ENCODE results near the gene AGTPBP1.
A peak's percentile ranks its signal among the peaks of the same experiment; 100 is the strongest.

The AGTPBP1 gene

DNA sequence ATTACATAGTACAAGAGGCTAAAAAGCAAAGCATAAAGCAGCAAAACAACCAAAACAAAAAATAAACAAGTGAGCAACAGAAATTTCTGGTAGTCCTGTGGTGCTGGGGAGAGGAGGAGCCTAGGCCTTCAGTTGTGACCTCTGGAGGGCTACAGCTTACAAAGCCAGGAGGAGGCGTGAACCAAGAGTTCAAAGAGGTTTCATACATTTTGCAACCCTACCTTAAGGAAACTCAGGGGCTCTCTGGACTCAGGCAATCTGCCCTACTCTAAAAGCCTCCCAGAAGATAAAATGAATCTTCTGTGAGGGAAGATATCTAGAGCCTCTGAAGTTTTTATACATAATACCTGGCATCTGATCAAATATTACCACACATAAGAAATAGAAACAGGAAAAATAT lies 187.4 kb downstream of the AGTPBP1 start:
- Mint-ChIP-seq H3K9me3 (no peaks in the 10 kb centered on the region), H3K36me3 (no peaks in the 10 kb centered on the region), H3K4me1 (peaks cover 7% of the 10 kb centered on the region), H3K4me3 (no peak overlapping the region), H3K27ac (peak overlapping the region; percentile 48)
- no peak for ATAC-seq
- DNase-seq (ENCODE audit: low spot score in 2 of 2), result no peak

DNA sequence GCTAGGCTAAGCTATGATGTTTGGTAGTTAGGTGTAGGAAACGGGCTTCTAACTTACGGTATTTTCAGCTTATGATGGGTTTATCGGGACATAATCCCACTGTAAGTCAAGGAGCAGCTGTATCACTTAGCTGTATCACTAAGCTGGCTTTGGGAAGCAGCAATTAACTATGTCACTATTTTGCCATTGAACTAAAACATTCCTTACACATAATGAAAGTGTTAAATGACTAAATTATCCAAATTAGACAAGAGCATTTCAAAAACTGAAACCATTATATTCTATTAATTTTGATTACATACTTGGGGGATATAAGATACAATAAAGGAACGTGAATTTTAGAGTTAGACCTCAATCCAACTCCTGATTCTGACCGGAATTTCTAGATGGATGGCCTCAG lies 188.3 kb downstream of the AGTPBP1 start:
- DNase-seq (ENCODE audit: low spot score in 2 of 2) (no peak), ATAC-seq (peak; percentile 31)
- Mint-ChIP-seq H3K27ac (no peak overlapping the region), H3K4me3 (no peak overlapping the region), H3K9me3 (no peaks in the 10 kb centered on the region), H3K36me3 (no peaks in the 10 kb centered on the region), H3K4me1 (peaks cover 7% of the 10 kb centered on the region)

DNA sequence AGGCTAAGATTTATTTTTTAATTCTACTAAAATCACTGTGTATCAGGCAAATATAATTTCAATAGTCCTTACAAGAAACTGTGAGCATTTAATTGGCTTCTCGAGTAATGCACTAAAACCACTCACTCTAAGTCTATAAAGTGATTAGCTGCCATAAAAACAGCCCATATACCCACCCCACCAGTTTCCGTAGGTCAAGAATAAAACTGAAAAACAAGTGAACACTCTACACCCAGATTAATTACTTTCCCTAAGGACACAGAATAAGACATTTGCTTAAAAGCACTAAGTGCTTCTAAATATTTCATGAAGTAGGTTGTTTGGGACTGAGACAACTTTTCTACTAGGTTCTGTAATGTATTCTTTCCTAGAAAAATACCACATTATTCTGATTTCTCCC lies 194.2 kb downstream of the AGTPBP1 start:
- Mint-ChIP-seq H3K9me3 (no peaks in the 10 kb centered on the region), H3K27ac (no peak overlapping the region), H3K4me1 (no peaks in the 10 kb centered on the region), H3K4me3 (no peak overlapping the region), H3K36me3 (peaks cover 10% of the 10 kb centered on the region)
- no peak for ATAC-seq
- no peak for DNase-seq (ENCODE audit: low spot score in 2 of 2)

DNA sequence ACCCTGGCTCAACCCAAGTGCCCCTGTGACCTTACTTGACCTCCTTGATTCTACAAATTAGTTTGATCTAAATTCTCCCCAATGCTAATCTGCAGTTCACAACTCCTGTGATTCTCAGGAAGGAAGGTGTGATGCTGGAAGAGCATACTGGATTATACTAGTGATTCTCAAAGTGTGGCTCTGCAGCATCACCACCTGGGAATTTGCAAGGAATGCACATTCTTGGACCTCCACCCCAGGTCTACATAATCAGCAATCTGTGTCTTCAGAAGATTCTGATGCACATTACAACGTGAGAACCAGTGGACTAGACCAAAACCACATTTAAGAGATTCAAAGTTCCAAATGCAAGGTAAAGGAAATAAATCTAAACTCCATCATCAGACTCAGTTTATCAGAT lies 198.6 kb downstream of the AGTPBP1 start:
- peaks cover 10% of the 10 kb centered on the region for H3K36me3 Mint-ChIP-seq
- no peak overlapping the region for H3K27ac Mint-ChIP-seq
- DNase-seq (ENCODE audit: low spot score in 2 of 2) (no peak), ATAC-seq (no peak)
- no peaks in the 10 kb centered on the region for H3K4me1 Mint-ChIP-seq
- no peaks in the 10 kb centered on the region for H3K9me3 Mint-ChIP-seq
- no peak overlapping the region for H3K4me3 Mint-ChIP-seq

DNA sequence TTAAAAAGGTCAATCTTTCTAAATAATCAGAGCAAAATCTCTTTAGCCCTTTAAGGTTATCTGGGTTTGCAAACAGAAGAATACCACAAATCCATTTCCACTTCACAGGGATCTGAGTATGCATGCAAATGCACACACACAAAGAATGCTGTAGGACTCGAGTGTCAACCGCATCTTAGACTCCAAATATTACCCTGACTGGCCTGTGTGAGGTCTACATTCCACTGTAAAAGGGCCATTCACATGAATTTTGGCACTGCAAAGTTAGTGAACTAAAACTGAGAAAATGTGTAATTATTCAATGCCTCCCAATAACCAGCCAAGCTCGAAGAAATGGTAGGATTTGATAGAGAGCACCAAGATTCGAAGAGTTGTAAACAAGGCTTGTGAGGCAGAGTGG lies 199.9 kb downstream of the AGTPBP1 start:
- Mint-ChIP-seq H3K27ac (no peak overlapping the region), H3K36me3 (peaks cover 7% of the 10 kb centered on the region), H3K9me3 (no peaks in the 10 kb centered on the region), H3K4me1 (no peaks in the 10 kb centered on the region), H3K4me3 (no peak overlapping the region)
- no peak for ATAC-seq
- DNase-seq (ENCODE audit: low spot score in 2 of 2), result no peak

DNA sequence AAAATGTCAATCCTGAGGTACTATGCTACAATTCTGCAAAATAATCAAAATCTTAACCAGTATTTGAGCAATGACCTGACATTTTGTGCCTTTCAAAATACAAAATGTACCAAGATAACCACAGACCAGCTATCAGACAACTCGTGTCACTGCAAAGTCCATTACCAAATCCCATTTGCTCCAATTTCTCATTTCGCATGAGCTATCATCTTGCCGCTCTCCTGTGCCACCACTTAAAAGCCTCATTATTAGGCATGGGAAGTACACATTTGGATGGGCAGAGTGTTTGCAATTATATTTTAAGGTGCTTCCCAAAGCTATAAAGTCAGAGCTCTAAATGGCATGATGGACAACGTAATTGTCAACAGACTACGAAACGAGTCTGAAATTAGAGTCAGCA lies 205.2 kb downstream of the AGTPBP1 start:
- no peak for ATAC-seq
- no peak overlapping the region for H3K27ac Mint-ChIP-seq
- DNase-seq (ENCODE audit: low spot score in 2 of 2), result no peak
- no peak overlapping the region for H3K4me3 Mint-ChIP-seq
- no peaks in the 10 kb centered on the region for H3K9me3 Mint-ChIP-seq
- H3K36me3 Mint-ChIP-seq, result no peaks in the 10 kb centered on the region
- H3K4me1 Mint-ChIP-seq, result no peaks in the 10 kb centered on the region

DNA sequence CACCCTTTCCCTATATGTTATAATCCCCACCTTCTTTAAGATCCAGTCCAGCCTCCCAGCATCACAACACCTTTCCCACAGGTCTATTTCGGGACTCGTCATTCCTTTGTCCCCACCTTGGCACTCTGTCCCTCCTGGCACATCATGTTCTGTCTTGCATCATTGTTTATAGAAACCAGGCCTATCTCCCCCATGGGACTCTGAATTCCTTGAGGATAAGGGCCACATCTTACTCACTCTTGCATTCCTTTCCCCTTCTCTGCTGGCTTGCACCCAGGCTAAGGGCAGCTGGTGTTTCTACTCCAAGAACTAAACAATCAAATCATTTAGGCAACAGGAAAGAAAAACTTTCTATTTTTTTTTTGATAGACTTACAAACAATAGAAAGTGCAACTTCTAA lies 205.7 kb downstream of the AGTPBP1 start:
- Mint-ChIP-seq H3K27ac (no peak overlapping the region), H3K4me3 (no peak overlapping the region), H3K36me3 (no peaks in the 10 kb centered on the region), H3K4me1 (no peaks in the 10 kb centered on the region), H3K9me3 (no peaks in the 10 kb centered on the region)
- no peak for DNase-seq (ENCODE audit: low spot score in 2 of 2)
- ATAC-seq, result no peak

DNA sequence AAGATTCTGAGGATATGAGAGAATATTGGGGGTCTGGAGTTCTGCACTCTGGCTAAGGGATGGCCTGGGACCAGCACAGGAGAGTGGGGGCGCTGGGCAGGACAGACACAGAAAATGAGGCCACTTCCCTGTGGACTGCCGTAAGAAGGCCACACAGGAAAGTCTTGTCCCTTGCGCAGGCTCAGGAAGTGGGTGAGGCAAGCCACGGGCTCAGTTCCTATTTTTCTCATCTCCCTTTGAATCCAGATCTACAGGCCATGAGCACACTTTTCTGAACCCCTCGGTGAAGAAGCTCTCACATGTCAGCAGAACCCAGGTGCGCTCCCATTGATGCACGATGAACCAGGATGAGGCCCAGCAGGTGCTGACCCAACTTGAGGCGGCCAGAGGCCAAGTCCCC lies 207.4 kb downstream of the AGTPBP1 start:
- H3K4me3 Mint-ChIP-seq, result no peak overlapping the region
- no peak overlapping the region for H3K27ac Mint-ChIP-seq
- H3K36me3 Mint-ChIP-seq, result no peaks in the 10 kb centered on the region
- no peak for ATAC-seq
- H3K9me3 Mint-ChIP-seq, result no peaks in the 10 kb centered on the region
- no peaks in the 10 kb centered on the region for H3K4me1 Mint-ChIP-seq
- no peak for DNase-seq (ENCODE audit: low spot score in 2 of 2)

DNA sequence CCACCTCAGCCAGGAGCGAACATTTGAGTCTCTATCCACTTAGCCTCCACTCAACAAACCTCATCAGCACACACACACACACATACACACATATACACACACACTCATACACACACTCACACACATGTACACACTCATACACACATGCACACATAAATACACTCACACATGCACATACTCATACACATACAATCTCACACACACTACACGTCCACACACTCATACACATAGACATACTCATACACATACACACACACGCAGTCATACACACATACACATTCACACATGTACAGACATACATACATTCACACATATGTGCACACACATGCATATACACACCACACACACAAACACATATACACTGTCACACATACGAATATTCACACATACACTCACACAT lies 208.2 kb downstream of the AGTPBP1 start:
- Mint-ChIP-seq H3K4me1 (no peaks in the 10 kb centered on the region), H3K36me3 (no peaks in the 10 kb centered on the region), H3K9me3 (no peaks in the 10 kb centered on the region), H3K27ac (no peak overlapping the region), H3K4me3 (no peak overlapping the region)
- DNase-seq (ENCODE audit: low spot score in 2 of 2) (no peak), ATAC-seq (no peak)

DNA sequence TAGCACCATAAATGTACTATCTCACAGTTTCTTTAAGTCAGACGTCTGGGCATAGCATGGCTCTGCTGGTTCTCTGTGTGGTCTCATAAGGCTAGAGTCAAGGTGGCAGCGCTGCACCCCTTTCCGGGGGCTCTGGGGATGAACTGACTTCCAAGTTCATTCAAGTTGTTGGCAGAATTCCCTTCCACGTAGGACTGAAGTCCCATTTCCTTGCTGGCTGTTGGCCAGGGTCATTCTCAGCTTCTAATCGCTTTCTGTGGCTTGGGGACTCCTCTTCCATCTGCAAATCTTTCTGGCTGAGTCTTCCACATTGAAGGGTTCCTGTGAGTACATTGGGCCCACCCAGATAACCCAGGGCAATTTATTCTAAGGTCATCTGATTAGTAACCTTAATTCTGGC lies 211.0 kb downstream of the AGTPBP1 start:
- Mint-ChIP-seq H3K4me3 (no peak overlapping the region), H3K4me1 (no peaks in the 10 kb centered on the region), H3K9me3 (no peaks in the 10 kb centered on the region), H3K36me3 (no peaks in the 10 kb centered on the region), H3K27ac (no peak overlapping the region)
- no peak for DNase-seq (ENCODE audit: low spot score in 2 of 2)
- ATAC-seq, result no peak

DNA sequence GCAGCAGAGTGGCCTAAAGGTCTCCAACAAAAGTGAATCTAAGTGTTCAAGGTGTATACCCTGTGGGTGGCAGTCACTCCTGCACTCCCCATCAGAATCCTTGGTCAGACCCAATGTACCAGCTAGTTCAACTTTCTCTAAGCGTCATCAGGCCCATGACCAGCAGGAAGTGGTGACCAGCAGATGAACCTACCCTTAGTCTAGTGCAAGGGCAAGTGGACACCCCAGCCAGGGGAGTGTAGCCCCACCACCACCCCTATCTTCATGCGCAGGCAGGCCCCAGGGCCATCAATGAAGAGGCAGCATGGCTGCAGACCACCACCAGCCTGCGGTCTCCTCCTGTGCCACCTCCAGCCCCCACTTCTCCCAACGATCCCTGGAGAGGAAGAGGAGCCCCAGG lies 213.1 kb downstream of the AGTPBP1 start:
- no peaks in the 10 kb centered on the region for H3K9me3 Mint-ChIP-seq
- no peak for DNase-seq (ENCODE audit: low spot score in 2 of 2)
- no peaks in the 10 kb centered on the region for H3K4me1 Mint-ChIP-seq
- H3K4me3 Mint-ChIP-seq, result no peak overlapping the region
- no peak for ATAC-seq
- H3K27ac Mint-ChIP-seq, result no peak overlapping the region
- H3K36me3 Mint-ChIP-seq, result no peaks in the 10 kb centered on the region

DNA sequence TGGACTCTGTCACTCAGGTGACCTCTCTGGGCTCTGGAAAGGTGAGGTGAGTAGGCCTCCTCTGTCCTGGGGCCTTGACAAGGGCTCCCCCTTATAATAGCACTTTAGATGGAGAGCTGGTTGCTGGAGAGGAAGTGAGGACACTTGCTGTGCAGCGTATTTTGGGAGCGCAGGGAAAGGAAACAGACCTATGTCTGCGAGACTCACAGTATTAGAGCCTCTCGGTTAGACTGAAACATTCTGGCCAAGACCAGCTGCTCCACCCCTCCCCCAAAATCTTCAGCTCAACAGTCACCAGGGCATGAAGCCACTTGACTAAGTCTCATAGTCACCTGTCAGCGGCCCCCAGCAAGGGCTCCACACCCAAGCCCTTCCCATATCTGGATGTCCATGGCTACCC lies 213.6 kb downstream of the AGTPBP1 start:
- peaks cover under 1% of the 10 kb centered on the region for H3K4me1 Mint-ChIP-seq
- no peaks in the 10 kb centered on the region for H3K9me3 Mint-ChIP-seq
- H3K27ac Mint-ChIP-seq, result no peak overlapping the region
- ATAC-seq (no peak), DNase-seq (ENCODE audit: low spot score in 2 of 2) (no peak)
- H3K4me3 Mint-ChIP-seq, result no peak overlapping the region
- H3K36me3 Mint-ChIP-seq, result no peaks in the 10 kb centered on the region

DNA sequence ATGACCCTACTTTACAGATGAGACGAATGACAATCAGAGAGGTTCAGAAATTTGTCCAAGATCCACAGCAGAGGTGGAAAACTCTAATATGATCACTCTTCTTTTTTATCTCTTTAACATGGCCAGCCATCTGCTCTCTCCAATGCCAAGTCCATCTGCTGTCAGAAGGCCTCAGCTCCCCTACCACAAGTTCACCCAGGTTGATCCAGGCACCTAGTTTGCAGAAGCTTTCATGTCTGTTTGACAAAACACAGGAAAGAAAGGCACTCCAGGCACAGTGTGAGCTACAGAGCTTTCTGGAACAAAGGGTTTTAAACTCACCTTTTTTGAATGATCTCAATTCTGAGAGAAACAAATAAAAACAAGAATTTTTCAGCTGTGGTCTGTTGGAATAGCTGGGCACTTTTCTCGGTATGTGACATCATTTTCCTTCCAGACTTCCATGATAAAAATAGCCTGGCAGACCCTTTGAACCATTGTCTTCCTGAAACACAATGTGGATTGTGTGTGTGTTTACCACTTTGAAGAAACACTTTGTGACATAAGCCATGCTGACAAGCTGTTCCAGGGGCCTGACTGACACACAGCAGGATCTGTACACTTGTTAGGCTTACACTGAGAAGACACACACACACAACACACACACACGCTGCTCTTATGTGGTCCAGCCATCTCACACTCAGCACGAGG lies 214.3 kb downstream of the AGTPBP1 start:
- H3K4me3 Mint-ChIP-seq, result no peak overlapping the region
- DNase-seq (ENCODE audit: low spot score in 2 of 2) (no peak), ATAC-seq (no peak)
- H3K36me3 Mint-ChIP-seq, result no peaks in the 10 kb centered on the region
- no peaks in the 10 kb centered on the region for H3K9me3 Mint-ChIP-seq
- no peak overlapping the region for H3K27ac Mint-ChIP-seq
- peaks cover 7% of the 10 kb centered on the region for H3K4me1 Mint-ChIP-seq

DNA sequence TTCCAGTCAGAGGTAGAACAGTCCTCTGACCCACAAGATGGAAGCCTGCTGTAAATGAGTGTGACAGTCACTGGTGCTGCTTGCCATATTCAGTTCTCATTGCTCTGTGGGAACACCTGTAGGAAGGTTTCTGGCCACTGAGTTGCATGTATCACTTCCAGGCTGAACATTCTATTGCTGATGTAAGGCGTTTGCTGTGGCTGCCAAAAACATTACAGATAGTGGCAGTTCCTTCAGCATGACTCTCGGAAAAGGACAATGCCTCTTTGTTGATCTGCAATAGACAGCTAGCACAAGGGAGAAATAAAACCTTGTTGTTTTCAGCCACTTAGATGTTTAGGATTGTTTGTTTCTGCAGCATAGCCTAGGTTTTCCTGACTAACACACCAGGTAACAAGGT lies 217.2 kb downstream of the AGTPBP1 start:
- Mint-ChIP-seq H3K9me3 (no peaks in the 10 kb centered on the region), H3K4me1 (peaks cover 13% of the 10 kb centered on the region), H3K36me3 (no peaks in the 10 kb centered on the region), H3K27ac (no peak overlapping the region), H3K4me3 (no peak overlapping the region)
- no peak for DNase-seq (ENCODE audit: low spot score in 2 of 2)
- ATAC-seq, result no peak

DNA sequence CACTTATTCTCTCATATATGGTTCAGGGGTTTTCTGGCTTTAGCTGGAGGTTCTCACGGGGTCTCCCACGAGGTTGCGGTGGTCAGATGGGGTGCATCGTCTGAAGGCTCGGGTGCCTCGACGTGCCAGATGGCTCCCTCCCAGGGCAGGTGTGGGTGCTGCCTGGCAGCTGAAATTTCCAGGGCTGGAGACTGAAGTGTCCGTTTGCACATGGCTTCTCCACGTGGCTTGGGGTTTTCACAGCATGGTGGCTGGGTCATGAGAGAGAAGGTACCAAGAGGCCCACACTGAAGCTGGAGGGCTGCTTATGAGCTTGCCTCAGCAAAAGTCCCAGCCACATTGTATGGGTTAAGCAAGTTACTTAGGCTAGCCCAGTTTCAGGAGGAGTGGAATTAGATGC lies 218.6 kb downstream of the AGTPBP1 start:
- peak overlapping the region; percentile 73 for H3K4me3 Mint-ChIP-seq
- peaks cover 13% of the 10 kb centered on the region for H3K4me1 Mint-ChIP-seq
- no peaks in the 10 kb centered on the region for H3K9me3 Mint-ChIP-seq
- ATAC-seq (peak; percentile 11), DNase-seq (ENCODE audit: low spot score in 2 of 2) (no peak)
- no peak overlapping the region for H3K27ac Mint-ChIP-seq
- no peaks in the 10 kb centered on the region for H3K36me3 Mint-ChIP-seq

DNA sequence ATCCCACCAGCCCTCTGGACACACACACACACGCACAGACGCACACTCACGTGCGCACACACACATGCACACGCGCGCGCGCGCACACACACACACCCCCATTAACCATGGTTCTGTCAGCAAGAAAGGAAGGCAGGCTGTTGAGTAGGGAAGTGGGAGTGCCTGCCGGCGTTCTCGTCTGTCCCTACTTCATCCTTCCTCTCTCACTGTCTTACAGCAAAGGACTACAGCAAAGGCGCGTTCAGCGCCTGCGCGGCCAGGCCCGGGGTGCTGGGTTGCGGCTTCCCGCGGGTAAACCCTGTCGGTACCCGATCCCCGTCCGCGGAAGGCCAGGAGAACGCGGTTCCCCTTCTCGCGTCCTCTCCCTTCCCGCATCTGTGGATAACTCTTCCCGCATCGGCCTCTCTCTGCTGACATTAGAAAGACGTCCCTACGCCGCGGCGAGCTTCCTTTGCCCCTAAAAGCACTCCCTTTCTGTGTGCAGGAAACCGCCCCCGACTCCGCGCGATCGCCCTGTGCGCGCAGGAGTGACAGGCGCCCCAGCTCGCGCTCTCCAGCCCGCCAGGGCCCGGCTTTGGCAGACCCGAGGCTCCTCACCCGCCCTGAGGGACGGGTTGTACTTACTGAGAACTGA lies 219.2 kb downstream of the AGTPBP1 start:
- Mint-ChIP-seq H3K4me1 (peaks cover 13% of the 10 kb centered on the region), H3K9me3 (no peaks in the 10 kb centered on the region), H3K27ac (no peak overlapping the region), H3K4me3 (peak overlapping the region; percentile 73), H3K36me3 (no peaks in the 10 kb centered on the region)
- ATAC-seq, result peak; percentile 69
- DNase-seq (ENCODE audit: low spot score in 2 of 2), result peak; percentile 5 to 65

Data from stimulated activated effector memory CD8-positive, alpha-beta T cell treated with anti-CD3 and anti-CD28 coated beads, Interleukin-12 subunit alpha, Interleukin-12 subunit beta, amount 100 ng/mL, for 72 hours (primary cell).